EL (cell line): ENCODE measurements around the gene HERC2.
"Not testable (repeated sequence)": the region's sequence is repeated elsewhere in the genome, so short reads cannot be mapped to it uniquely, and the experiment has no call there.

ENCODE experiments used
- DNase-seq: peaks from one replicate; pipeline ENCODE4 v3.0.0-alpha.2; 2016

Gene HERC2

GRCh38 chr15:28221696-28222095, 100.3 kb downstream of the HERC2 start:
- not testable (repeated sequence) for DNase-seq

GRCh38 chr15:28219116-28219515, 102.9 kb downstream of the HERC2 start:
- no peak for DNase-seq

- not testable (repeated sequence) for DNase-seq
These were observed 104.9 kb downstream of the HERC2 start for GRCh38 chr15:28216946-28217546.

- DNase-seq: not testable (repeated sequence)
These were observed 106.5 kb downstream of the HERC2 start for GRCh38 chr15:28215521-28215920.

GRCh38 chr15:28214006-28214790, 107.8 kb downstream of the HERC2 start:
- not testable (repeated sequence) for DNase-seq

GRCh38 chr15:28213393-28213792, 108.6 kb downstream of the HERC2 start:
- DNase-seq: not testable (repeated sequence)

- DNase-seq: no peak
These were observed 113.4 kb downstream of the HERC2 start for GRCh38 chr15:28208583-28208982.

GRCh38 chr15:28205640-28206039, 116.3 kb downstream of the HERC2 start:
- not testable (repeated sequence) for DNase-seq

- DNase-seq: not testable (repeated sequence)
These were observed 118.7 kb downstream of the HERC2 start for GRCh38 chr15:28203055-28203828.

GRCh38 chr15:28202124-28202523, 119.9 kb downstream of the HERC2 start:
- not testable (repeated sequence) for DNase-seq

GRCh38 chr15:28198215-28198614, 123.8 kb downstream of the HERC2 start:
- DNase-seq: not testable (repeated sequence)

GRCh38 chr15:28197694-28198093, 124.3 kb downstream of the HERC2 start:
- DNase-seq: not testable (repeated sequence)

GRCh38 chr15:28196581-28196980, 125.4 kb downstream of the HERC2 start:
- not testable (repeated sequence) for DNase-seq

GRCh38 chr15:28192772-28193171, 129.2 kb downstream of the HERC2 start:
- DNase-seq: no peak

GRCh38 chr15:28191832-28192231, 130.1 kb downstream of the HERC2 start:
- DNase-seq: peak; percentile 3

GRCh38 chr15:28190391-28191174, 131.4 kb downstream of the HERC2 start:
- no peak for DNase-seq

- DNase-seq: no peak
These were observed 136.7 kb downstream of the HERC2 start for GRCh38 chr15:28185148-28185895.

GRCh38 chr15:28184166-28184565, 137.8 kb downstream of the HERC2 start:
- DNase-seq: peak; percentile 19

- no peak for DNase-seq
These were observed 139.2 kb downstream of the HERC2 start for GRCh38 chr15:28182731-28183130.

GRCh38 chr15:28182216-28182615, 139.8 kb downstream of the HERC2 start:
- DNase-seq: no peak

- DNase-seq: peak; percentile 1
These were observed 140.6 kb downstream of the HERC2 start for GRCh38 chr15:28181366-28181765.

- no peak for DNase-seq
These were observed 142.7 kb downstream of the HERC2 start for GRCh38 chr15:28179270-28179669.
